ENCODE results near the gene WDR38.

DNA sequence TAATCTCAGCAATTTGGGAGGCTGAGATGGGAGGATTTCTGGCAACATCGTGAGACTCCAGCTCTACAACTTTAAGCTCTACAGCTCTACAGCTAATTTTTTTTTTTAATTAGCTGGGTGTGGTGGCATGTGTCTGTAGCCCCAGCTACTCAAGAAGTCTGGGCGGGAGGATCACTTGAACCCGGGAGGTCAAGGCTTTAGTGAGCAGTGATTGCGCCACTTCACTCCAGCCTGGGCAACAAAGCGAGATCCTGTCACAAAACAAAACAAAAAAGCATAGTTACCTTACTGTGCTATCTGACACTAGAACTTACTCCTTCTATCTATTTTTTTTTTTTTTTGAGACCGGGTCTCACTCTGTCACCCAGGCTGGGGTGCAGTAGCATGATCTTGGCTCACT is 6.3 kb upstream of the WDR38 start:
- no peak for TF ChIP-seq POLR2AphosphoS5 (IDR thresholded peaks at IDR 0.05; ENCODE audit: control insufficient read depth, insufficient read depth, low read depth, low read length)
- TF ChIP-seq, protein P1, sequence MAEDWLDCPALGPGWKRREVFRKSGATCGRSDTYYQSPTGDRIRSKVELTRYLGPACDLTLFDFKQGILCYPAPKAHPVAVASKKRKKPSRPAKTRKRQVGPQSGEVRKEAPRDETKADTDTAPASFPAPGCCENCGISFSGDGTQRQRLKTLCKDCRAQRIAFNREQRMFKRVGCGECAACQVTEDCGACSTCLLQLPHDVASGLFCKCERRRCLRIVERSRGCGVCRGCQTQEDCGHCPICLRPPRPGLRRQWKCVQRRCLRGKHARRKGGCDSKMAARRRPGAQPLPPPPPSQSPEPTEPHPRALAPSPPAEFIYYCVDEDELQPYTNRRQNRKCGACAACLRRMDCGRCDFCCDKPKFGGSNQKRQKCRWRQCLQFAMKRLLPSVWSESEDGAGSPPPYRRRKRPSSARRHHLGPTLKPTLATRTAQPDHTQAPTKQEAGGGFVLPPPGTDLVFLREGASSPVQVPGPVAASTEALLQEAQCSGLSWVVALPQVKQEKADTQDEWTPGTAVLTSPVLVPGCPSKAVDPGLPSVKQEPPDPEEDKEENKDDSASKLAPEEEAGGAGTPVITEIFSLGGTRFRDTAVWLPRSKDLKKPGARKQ (CRISPR knock-in tag; IDR thresholded peaks at IDR 0.05), result no peak
- TF ChIP-seq, protein P2, sequence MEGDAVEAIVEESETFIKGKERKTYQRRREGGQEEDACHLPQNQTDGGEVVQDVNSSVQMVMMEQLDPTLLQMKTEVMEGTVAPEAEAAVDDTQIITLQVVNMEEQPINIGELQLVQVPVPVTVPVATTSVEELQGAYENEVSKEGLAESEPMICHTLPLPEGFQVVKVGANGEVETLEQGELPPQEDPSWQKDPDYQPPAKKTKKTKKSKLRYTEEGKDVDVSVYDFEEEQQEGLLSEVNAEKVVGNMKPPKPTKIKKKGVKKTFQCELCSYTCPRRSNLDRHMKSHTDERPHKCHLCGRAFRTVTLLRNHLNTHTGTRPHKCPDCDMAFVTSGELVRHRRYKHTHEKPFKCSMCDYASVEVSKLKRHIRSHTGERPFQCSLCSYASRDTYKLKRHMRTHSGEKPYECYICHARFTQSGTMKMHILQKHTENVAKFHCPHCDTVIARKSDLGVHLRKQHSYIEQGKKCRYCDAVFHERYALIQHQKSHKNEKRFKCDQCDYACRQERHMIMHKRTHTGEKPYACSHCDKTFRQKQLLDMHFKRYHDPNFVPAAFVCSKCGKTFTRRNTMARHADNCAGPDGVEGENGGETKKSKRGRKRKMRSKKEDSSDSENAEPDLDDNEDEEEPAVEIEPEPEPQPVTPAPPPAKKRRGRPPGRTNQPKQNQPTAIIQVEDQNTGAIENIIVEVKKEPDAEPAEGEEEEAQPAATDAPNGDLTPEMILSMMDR (IDR thresholded peaks at IDR 0.05 in 2 of 3, conservative IDR thresholded peaks at IDR 0.05 in 1 of 3; ENCODE audit: insufficient read depth in 2 of 3, low read depth in 1 of 3, low read length in 3 of 3), result no peak

Measured in K562 (cell line).